ENCODE data around the gene DAPK1.

Gene DAPK1

GRCh38 chr9:87475463-87475862 is 22.2 kb upstream of the DAPK1 start:
- no peak overlapping the region for H3K27ac ChIP-seq (ENCODE audit: low read length)

GRCh38 chr9:87478226-87478992 is 19.3 kb upstream of the DAPK1 start:
- H3K36me3 ChIP-seq (replicated peaks; ENCODE audit: insufficient read depth, low read length), result no peaks in the 10 kb centered on the region
- H3K9ac ChIP-seq (ENCODE audit: low read length), result no peak overlapping the region
- H3K27me3 ChIP-seq (replicated peaks; ENCODE audit: insufficient read depth, low read length), result no peaks in the 10 kb centered on the region
- H3K4me1 ChIP-seq (ENCODE audit: low read length), result 0 out of 2 replicates have a peak, but pooled peaks cover 5% of the 10 kb centered on the region
- no peaks in the 10 kb centered on the region for H3K9me2 ChIP-seq (replicated peaks; ENCODE audit: insufficient read depth, low read length)
- TF ChIP-seq EZH2 (optimal IDR thresholded peaks at IDR 0.05; ENCODE audit: low read depth, low read length), result no peak
- no peak for TF ChIP-seq CTCF (IDR thresholded peaks at IDR 0.05; ENCODE audit: low read length)
- no peak for TF ChIP-seq EZH2phosphoT487 (IDR thresholded peaks at IDR 0.05; ENCODE audit: low read length)
- DNase-seq, result no peak
- H3K4me3 ChIP-seq (ENCODE audit: low read length), result no peak overlapping the region
- H3K79me2 ChIP-seq (ENCODE audit: low read length), result no peaks in the 10 kb centered on the region
- H3K27ac ChIP-seq (ENCODE audit: low read length), result no peak overlapping the region
- no peak overlapping the region for H2AFZ ChIP-seq (ENCODE audit: low read length)
- H3K4me2 ChIP-seq (ENCODE audit: low read depth, low read length), result no peak overlapping the region
- no peaks in the 10 kb centered on the region for H4K20me1 ChIP-seq (ENCODE audit: insufficient read depth, low read length)
- H3F3A ChIP-seq (ENCODE audit: insufficient read depth, low read length), result no peaks in the 10 kb centered on the region
- no peaks in the 10 kb centered on the region for H3K9me3 ChIP-seq (replicated peaks; ENCODE audit: insufficient read depth, low read length)

More at GRCh38 chr9:87475463-87475862, 22.2 kb upstream of the DAPK1 start:
- Histone ChIP-seq H4K20me1 (ENCODE audit: insufficient read depth, low read length) (no peaks in the 10 kb centered on the region), H3K36me3 (replicated peaks; ENCODE audit: insufficient read depth, low read length) (no peaks in the 10 kb centered on the region), H3K4me2 (ENCODE audit: low read depth, low read length) (no peak overlapping the region), H3K79me2 (ENCODE audit: low read length) (no peaks in the 10 kb centered on the region), H3K9me3 (replicated peaks; ENCODE audit: insufficient read depth, low read length) (no peaks in the 10 kb centered on the region), H3K9me2 (replicated peaks; ENCODE audit: insufficient read depth, low read length) (no peaks in the 10 kb centered on the region), H3F3A (ENCODE audit: insufficient read depth, low read length) (no peaks in the 10 kb centered on the region), H3K27me3 (replicated peaks; ENCODE audit: insufficient read depth, low read length) (no peaks in the 10 kb centered on the region), H3K4me3 (ENCODE audit: low read length) (no peak overlapping the region), H2AFZ (ENCODE audit: low read length) (no peak overlapping the region), H3K4me1 (ENCODE audit: low read length) (0 out of 2 replicates have a peak, but pooled peaks cover 5% of the 10 kb centered on the region), H3K9ac (ENCODE audit: low read length) (no peak overlapping the region)
- TF ChIP-seq EZH2 (optimal IDR thresholded peaks at IDR 0.05; ENCODE audit: low read depth, low read length) (no peak), EZH2phosphoT487 (IDR thresholded peaks at IDR 0.05; ENCODE audit: low read length) (no peak), CTCF (IDR thresholded peaks at IDR 0.05; ENCODE audit: low read length) (no peak)
- no peak for DNase-seq

- Histone ChIP-seq H3K36me3 (replicated peaks; ENCODE audit: insufficient read depth, low read length) (no peaks in the 10 kb centered on the region), H4K20me1 (ENCODE audit: insufficient read depth, low read length) (no peaks in the 10 kb centered on the region), H3K4me1 (ENCODE audit: low read length) (0 out of 2 replicates have a peak, but pooled peaks cover 5% of the 10 kb centered on the region), H3K79me2 (ENCODE audit: low read length) (no peaks in the 10 kb centered on the region), H3K27me3 (replicated peaks; ENCODE audit: insufficient read depth, low read length) (no peaks in the 10 kb centered on the region), H3K9me2 (replicated peaks; ENCODE audit: insufficient read depth, low read length) (no peaks in the 10 kb centered on the region), H3K9ac (ENCODE audit: low read length) (no peak overlapping the region), H3K9me3 (replicated peaks; ENCODE audit: insufficient read depth, low read length) (no peaks in the 10 kb centered on the region), H3K27ac (ENCODE audit: low read length) (no peak overlapping the region), H3K4me3 (ENCODE audit: low read length) (no peak overlapping the region), H3K4me2 (ENCODE audit: low read depth, low read length) (peak overlapping the region; percentile 11; the same call in 1 of the 2 replicates), H2AFZ (ENCODE audit: low read length) (no peak overlapping the region), H3F3A (ENCODE audit: insufficient read depth, low read length) (no peaks in the 10 kb centered on the region)
- DNase-seq, result peak; percentile 33
- no peak for TF ChIP-seq EZH2phosphoT487 (IDR thresholded peaks at IDR 0.05; ENCODE audit: low read length)
- TF ChIP-seq EZH2 (optimal IDR thresholded peaks at IDR 0.05; ENCODE audit: low read depth, low read length), result no peak
- TF ChIP-seq CTCF (IDR thresholded peaks at IDR 0.05; ENCODE audit: low read length), result no peak
Observed at GRCh38 chr9:87479801-87480201, 17.9 kb upstream of the DAPK1 start.
